Measurements from ENCODE around the gene BBS7. TPM values are rescaled to one million over a fixed set of nuclear protein-coding genes. Genes with fewer than 3 reads are reported as not detected.

Gene BBS7
- total RNA-seq, 1 donor: 2.2 TPM

- Histone ChIP-seq H3K9me3 (ENCODE audit: low read depth, low read length) (no peaks in the 10 kb centered on the region), H3K27me3 (ENCODE audit: insufficient read depth, low read length) (peaks cover 21% of the 10 kb centered on the region), H3K4me1 (ENCODE audit: insufficient read depth, low read length) (no peaks in the 10 kb centered on the region), H3K4me3 (ENCODE audit: low read length) (no peak overlapping the region)
Observed at GRCh38 chr4:121789960-121790829, 80.1 kb downstream of the BBS7 start.

- H3K4me1 ChIP-seq (ENCODE audit: insufficient read depth, low read length): no peaks in the 10 kb centered on the region
- H3K4me3 ChIP-seq (ENCODE audit: low read length): no peak overlapping the region
- peaks cover 20% of the 10 kb centered on the region for H3K27me3 ChIP-seq (ENCODE audit: insufficient read depth, low read length)
- H3K9me3 ChIP-seq (ENCODE audit: low read depth, low read length): no peaks in the 10 kb centered on the region
Observed at GRCh38 chr4:121789455-121789854, 80.8 kb downstream of the BBS7 start.

GRCh38 chr4:121788896-121789295 is 81.4 kb downstream of the BBS7 start:
- no peaks in the 10 kb centered on the region for H3K4me1 ChIP-seq (ENCODE audit: insufficient read depth, low read length)
- peaks cover 25% of the 10 kb centered on the region for H3K27me3 ChIP-seq (ENCODE audit: insufficient read depth, low read length)
- H3K4me3 ChIP-seq (ENCODE audit: low read length): no peak overlapping the region
- no peaks in the 10 kb centered on the region for H3K9me3 ChIP-seq (ENCODE audit: low read depth, low read length)

- Histone ChIP-seq H3K27me3 (ENCODE audit: insufficient read depth, low read length) (peaks cover 30% of the 10 kb centered on the region), H3K4me3 (ENCODE audit: low read length) (no peak overlapping the region), H3K4me1 (ENCODE audit: insufficient read depth, low read length) (no peaks in the 10 kb centered on the region), H3K9me3 (ENCODE audit: low read depth, low read length) (no peaks in the 10 kb centered on the region)
Observed at GRCh38 chr4:121786221-121786620, 84.1 kb downstream of the BBS7 start.

GRCh38 chr4:121785479-121785878 is 84.8 kb downstream of the BBS7 start:
- Histone ChIP-seq H3K4me3 (ENCODE audit: low read length) (no peak overlapping the region), H3K4me1 (ENCODE audit: insufficient read depth, low read length) (no peaks in the 10 kb centered on the region), H3K27me3 (ENCODE audit: insufficient read depth, low read length) (peaks cover 30% of the 10 kb centered on the region), H3K9me3 (ENCODE audit: low read depth, low read length) (no peaks in the 10 kb centered on the region)

GRCh38 chr4:121784975-121785374 is 85.3 kb downstream of the BBS7 start:
- H3K9me3 ChIP-seq (ENCODE audit: low read depth, low read length): no peaks in the 10 kb centered on the region
- H3K4me3 ChIP-seq (ENCODE audit: low read length): no peak overlapping the region
- H3K4me1 ChIP-seq (ENCODE audit: insufficient read depth, low read length): no peaks in the 10 kb centered on the region
- H3K27me3 ChIP-seq (ENCODE audit: insufficient read depth, low read length): peaks cover 30% of the 10 kb centered on the region

GRCh38 chr4:121784401-121784800 is 85.9 kb downstream of the BBS7 start:
- no peak overlapping the region for H3K4me3 ChIP-seq (ENCODE audit: low read length)
- no peaks in the 10 kb centered on the region for H3K9me3 ChIP-seq (ENCODE audit: low read depth, low read length)
- H3K27me3 ChIP-seq (ENCODE audit: insufficient read depth, low read length): peaks cover 30% of the 10 kb centered on the region
- no peaks in the 10 kb centered on the region for H3K4me1 ChIP-seq (ENCODE audit: insufficient read depth, low read length)

- no peak overlapping the region for H3K4me3 ChIP-seq (ENCODE audit: low read length)
- no peaks in the 10 kb centered on the region for H3K9me3 ChIP-seq (ENCODE audit: low read depth, low read length)
- H3K27me3 ChIP-seq (ENCODE audit: insufficient read depth, low read length): peaks cover 35% of the 10 kb centered on the region
- H3K4me1 ChIP-seq (ENCODE audit: insufficient read depth, low read length): no peaks in the 10 kb centered on the region
Observed at GRCh38 chr4:121783210-121783609, 87.1 kb downstream of the BBS7 start.

- Histone ChIP-seq H3K27me3 (ENCODE audit: insufficient read depth, low read length) (peaks cover 20% of the 10 kb centered on the region), H3K4me1 (ENCODE audit: insufficient read depth, low read length) (no peaks in the 10 kb centered on the region), H3K4me3 (ENCODE audit: low read length) (no peak overlapping the region), H3K9me3 (ENCODE audit: low read depth, low read length) (no peaks in the 10 kb centered on the region)
Observed at GRCh38 chr4:121778991-121779628, 91.2 kb downstream of the BBS7 start.

- Histone ChIP-seq H3K9me3 (ENCODE audit: low read depth, low read length) (no peaks in the 10 kb centered on the region), H3K4me3 (ENCODE audit: low read length) (no peak overlapping the region), H3K27me3 (ENCODE audit: insufficient read depth, low read length) (peaks cover 13% of the 10 kb centered on the region), H3K4me1 (ENCODE audit: insufficient read depth, low read length) (no peaks in the 10 kb centered on the region)
Observed at GRCh38 chr4:121777625-121778024, 92.6 kb downstream of the BBS7 start.

GRCh38 chr4:121776610-121777401 is 93.5 kb downstream of the BBS7 start:
- no peaks in the 10 kb centered on the region for H3K9me3 ChIP-seq (ENCODE audit: low read depth, low read length)
- H3K4me3 ChIP-seq (ENCODE audit: low read length): no peak overlapping the region
- H3K4me1 ChIP-seq (ENCODE audit: insufficient read depth, low read length): no peaks in the 10 kb centered on the region
- H3K27me3 ChIP-seq (ENCODE audit: insufficient read depth, low read length): peaks cover 14% of the 10 kb centered on the region

Other genes with a start within 250 kb of the BBS7 start
- 248 TPM for gene ANXA5, start 173.5 kb downstream of the BBS7 start, total RNA-seq
- gene SMIM43, start 105.3 kb downstream of the BBS7 start, total RNA-seq: not detected
- gene EXOSC9, start 69.2 kb downstream of the BBS7 start, total RNA-seq: 81.5 TPM
- gene CCNA2, start 46.6 kb downstream of the BBS7 start, total RNA-seq: 0.73 TPM
- 0.31 TPM for gene TRPC3, start 81.6 kb upstream of the BBS7 start, total RNA-seq

Measured in mononuclear cell (primary cell).